Stimulated activated CD4-positive, alpha-beta T cell treated with anti-CD3 and anti-CD28 coated beads, Interleukin-4, amount 100 ng/mL, for 1 hour (primary cell): ENCODE data around the gene NLGN1.

Source experiments
- DNase-seq: peaks from one replicate; pipeline ENCODE4 v3.0.0-alpha.2; 2020

Gene NLGN1

DNA sequence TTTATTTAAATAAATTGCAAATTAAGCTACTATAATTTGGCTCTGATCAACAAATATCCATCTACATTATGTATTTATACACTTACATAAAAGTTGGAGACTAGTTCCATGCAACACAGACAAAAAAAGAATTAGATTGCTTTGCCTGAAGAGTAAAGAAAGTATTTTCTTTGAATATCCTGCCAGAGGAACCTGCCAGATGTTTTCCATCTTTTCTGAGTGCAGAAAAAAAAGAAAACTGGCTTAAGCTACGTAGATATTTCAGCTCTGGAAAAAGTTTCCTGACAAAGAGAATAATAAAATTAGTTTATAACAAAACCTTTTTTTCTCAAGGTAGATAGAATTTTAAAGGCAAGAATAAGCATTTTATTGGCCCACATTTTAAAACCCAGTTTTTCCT, 854.1 kb downstream of the NLGN1 start:
- no peak for DNase-seq

DNA sequence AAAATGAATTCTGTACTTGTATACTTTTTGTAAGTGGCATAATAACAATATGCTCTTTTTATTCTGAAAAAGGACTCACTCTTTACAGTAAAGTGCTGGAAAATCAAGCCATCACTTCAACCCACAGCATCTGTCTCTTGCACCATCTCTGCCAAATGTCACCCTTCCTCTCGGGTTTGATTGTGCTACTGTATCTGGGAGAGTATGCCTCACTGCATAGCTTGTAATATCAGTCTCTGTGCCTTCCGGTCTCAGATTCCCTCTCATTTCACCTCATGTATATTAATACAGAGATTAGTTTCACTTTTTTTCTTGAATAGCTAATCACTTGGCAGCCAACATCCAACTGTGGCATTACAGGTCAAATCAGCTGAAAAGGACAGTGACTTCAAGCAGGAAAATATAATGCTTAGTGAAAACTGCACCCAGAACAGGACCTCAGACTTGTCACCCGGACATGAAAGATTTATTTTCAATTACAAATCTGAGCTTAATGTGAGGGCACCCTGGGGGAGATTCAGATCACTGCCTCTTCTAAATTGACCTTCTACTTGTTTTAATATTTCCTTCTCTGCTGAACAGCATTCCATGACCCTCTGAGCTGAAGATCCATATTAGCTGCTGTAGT, 855.8 kb downstream of the NLGN1 start:
- no peak for DNase-seq

DNA sequence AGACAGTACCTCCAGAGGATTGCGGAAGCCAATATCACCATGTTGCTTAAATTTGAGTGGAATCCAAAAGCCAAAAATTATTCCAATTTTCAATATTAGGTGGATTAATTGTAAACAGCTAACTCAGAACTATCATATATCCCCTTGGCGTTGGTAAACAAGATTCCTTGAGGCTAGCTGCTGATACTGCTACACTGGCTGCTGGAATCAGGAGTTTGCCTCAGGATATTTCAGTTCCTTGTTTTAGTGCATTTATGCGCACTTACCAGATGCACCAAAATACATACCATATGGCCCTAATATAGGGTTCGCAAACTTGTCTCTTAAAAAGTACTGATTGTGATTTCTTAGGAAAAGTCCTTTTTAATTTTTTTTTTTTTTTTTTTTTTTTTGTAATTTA, 856.4 kb downstream of the NLGN1 start:
- no peak for DNase-seq

DNA sequence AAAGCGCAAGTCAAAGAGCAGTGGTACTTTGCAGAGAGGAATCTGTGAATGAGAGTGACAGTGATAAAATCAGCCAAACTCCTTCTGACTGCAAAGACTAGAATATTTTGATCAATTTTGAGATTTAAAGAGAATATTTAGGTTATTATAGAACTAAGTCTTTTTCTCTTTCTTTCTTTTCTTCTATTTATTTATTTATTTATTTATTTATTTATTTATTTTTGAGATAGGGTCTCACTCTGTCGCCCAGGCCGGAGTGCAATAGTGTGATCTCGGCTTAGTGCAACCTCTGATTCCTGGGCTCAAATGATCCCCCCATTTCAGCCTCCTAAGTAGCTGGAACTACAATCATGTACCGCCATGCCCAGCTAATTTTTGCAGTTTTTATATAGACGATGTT, 857.9 kb downstream of the NLGN1 start:
- no peak for DNase-seq

GRCh38 chr3:174266476-174266875, 868.9 kb downstream of the NLGN1 start:
- no peak for DNase-seq

DNA sequence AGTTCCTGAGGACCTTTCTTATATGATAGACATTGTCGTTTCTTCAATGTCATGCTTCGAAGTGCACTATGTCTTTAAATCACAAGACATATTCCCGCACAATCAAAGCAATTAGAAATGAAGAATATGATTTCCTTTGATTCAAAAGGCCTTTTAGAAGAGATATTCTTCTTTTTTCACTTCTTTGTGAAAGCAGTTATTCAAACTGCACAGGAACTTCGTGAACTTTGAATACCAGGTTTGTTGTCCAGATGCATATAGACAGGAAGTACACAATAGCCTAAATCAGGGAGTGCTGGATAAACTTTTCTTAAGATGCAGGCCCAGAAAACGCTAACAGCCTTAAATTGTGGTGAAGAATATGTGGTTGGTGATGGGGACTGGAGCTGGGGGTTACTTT, 870.5 kb downstream of the NLGN1 start:
- no peak for DNase-seq

- DNase-seq: no peak
These were observed 871.0 kb downstream of the NLGN1 start for GRCh38 chr3:174268586-174268985.

- DNase-seq: no peak
These were observed 873.3 kb downstream of the NLGN1 start for GRCh38 chr3:174270841-174271240.

- DNase-seq: no peak
These were observed 877.8 kb downstream of the NLGN1 start for GRCh38 chr3:174275336-174275735.

DNA sequence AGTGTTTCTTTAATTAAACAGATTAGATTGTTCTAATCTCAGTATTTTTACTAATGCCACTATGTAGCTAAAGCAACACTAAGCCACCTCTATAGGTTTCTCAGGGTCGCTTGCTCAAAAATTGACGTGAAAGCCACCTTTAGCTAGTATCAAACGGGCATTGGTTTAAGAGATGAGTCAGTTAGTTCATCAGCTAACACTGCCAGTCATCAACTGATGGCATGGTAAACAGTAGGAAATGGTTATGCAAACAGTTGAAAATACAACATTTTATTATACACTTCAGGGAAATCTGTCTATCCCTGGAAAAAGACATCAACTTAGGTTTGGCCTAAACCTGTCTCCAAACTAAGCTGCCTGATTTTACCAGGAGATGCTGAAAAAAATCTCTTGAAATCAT, 879.3 kb downstream of the NLGN1 start:
- DNase-seq: no peak

- no peak for DNase-seq
These were observed 880.5 kb downstream of the NLGN1 start for GRCh38 chr3:174278094-174278493.

DNA sequence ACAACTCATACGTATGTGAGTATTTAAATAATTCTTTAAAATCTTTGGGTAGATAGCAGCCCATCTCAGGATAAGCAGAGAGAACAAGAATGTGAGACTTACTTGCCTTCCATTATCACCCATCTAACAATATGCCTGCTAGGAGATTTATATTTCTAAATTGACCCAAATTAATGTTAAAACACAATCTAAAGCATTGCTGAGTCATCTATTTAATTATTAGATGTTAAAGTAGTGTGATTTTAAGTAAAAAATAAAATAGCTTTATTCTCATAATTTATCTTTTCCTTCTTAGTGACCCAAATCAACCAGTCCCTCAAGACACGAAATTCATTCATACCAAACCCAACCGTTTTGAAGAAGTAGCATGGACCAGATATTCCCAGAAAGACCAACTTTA, 882.6 kb downstream of the NLGN1 start:
- no peak for DNase-seq

- DNase-seq: no peak
These were observed 887.8 kb downstream of the NLGN1 start for GRCh38 chr3:174285242-174285864.

GRCh38 chr3:174287705-174288104, 890.2 kb downstream of the NLGN1 start:
- no peak for DNase-seq

DNA sequence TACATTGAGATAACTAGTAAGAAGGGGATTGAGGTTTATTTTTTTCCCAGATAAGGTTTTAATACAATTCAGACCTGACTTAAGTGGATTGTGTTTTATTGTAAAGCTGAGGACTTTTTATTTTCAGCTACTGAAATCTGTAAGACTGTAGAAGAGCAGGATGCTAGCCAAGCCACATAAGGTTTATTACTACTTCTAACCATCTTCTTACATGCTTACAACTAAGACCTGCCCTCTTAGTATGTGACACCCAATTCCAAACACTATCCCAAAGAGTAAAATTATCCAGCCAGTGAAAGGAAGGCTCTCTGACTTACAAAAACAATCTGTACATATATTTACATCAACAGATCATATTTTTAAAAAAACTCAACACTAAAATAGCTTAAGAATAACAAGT, 897.1 kb downstream of the NLGN1 start:
- DNase-seq: no peak

GRCh38 chr3:174295306-174296092, 898.0 kb downstream of the NLGN1 start:
- no peak for DNase-seq

DNA sequence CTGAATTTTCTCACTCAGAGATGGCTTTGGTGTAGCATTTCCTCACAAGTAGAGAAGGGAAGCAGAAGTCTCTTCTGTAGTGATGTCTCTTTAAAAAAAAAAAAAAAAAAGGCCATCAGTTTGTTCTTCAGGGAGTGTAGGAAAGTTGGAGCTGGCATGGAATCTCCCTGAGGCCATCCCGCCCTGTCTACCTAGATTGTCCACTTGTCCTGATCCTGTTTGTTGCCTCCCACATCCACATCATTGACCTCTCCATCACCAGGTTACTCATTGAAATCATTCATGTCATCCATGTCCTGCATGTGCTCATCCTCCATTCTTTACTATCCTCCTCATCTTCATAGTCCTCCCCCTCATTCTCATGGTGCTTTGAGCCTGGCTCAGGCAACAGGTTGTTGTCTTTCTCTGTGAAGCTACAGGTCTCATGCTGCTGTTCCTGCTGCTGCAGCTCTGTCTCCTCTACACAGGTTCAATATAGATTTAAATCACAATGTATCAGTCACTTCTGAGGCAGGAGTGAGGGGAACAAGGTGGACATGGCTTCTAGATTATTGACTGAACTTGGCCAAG, 905.3 kb downstream of the NLGN1 start:
- no peak for DNase-seq

GRCh38 chr3:174303907-174304560, 906.5 kb downstream of the NLGN1 start:
- no peak for DNase-seq

DNA sequence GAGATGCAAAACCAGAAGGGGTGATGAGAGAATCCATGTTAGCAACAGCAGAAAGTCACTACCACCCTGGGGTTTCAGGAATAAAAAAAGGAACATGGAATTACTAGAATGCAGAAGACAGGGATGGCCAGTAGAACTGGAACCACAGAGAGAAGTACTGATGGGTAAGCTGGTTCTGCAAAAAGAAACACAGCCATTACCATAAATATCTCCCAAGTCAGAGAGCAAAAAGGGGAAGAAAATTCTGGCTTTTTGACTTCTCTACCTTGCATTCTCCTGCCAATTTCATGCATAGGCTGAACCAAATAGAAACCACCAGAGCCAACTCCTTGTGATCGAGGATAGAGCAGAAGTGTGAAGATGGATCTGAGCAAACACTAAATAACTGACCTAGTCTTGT, 911.2 kb downstream of the NLGN1 start:
- no peak for DNase-seq

GRCh38 chr3:174310475-174310983, 913.0 kb downstream of the NLGN1 start:
- DNase-seq: no peak

- no peak for DNase-seq
These were observed 917.7 kb downstream of the NLGN1 start for GRCh38 chr3:174315225-174315624.

DNA sequence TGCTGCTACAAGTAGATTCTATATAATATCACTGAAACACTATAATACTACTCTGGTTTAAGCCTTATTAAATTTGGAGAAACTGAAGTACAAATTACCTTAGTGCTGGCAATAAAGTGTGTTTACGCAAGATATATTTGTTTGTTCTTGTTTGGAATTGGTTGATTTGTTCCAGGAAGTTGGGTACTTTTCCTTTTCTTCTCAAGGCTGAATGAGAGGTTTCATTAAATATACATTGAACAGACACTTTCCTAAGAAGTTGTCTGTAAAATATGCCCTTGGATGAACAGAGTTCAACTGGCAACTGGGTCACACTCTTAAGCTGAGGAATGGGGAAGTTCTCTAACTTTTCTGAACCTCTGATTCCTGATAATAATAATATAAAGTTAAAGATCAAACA, 919.5 kb downstream of the NLGN1 start:
- DNase-seq: no peak

GRCh38 chr3:174318181-174318580, 920.6 kb downstream of the NLGN1 start:
- DNase-seq: no peak
